Stomach smooth muscle (tissue), 2 donors: Measurements from ENCODE around the gene SIRT7.
A peak's percentile ranks its signal among the peaks of the same experiment; 100 is the strongest.

Experiments used
- H3K27ac ChIP-seq: one replicate; pipeline ENCODE4 v1.7.0; 2013; ENCODE audit warnings: mild to moderate bottlenecking, low read length, inconsistent platforms
- H3K27me3 ChIP-seq, 2 donors: one replicate each; pipeline ENCODE4 v1.7.0; 2013; ENCODE audit warnings: low read length in 2 of 2; ENCODE audit not compliant: insufficient read depth in 2 of 2, control insufficient read depth in 1 of 2
- H3K36me3 ChIP-seq, 2 donors: one replicate each; pipeline ENCODE4 v1.7.0; 2013; ENCODE audit warnings: low read length in 2 of 2; ENCODE audit not compliant: control insufficient read depth in 2 of 2, insufficient read depth in 2 of 2
- H3K4me1 ChIP-seq: one replicate; pipeline ENCODE4 v1.7.0; 2013; ENCODE audit warnings: low read length; ENCODE audit not compliant: control insufficient read depth, insufficient read depth
- H3K4me3 ChIP-seq, 2 donors: one replicate each; pipeline ENCODE4 v1.7.0; 2013; ENCODE audit warnings: low read length in 2 of 2
- H3K9ac ChIP-seq, 2 donors: one replicate each; pipeline ENCODE4 v1.7.0; 2013; ENCODE audit warnings: low read length in 2 of 2, mild to moderate bottlenecking in 1 of 2
- H3K9me3 ChIP-seq, 2 donors: one replicate each; pipeline ENCODE4 v1.7.0; 2013; ENCODE audit warnings: low read length in 2 of 2; ENCODE audit not compliant: control insufficient read depth in 2 of 2
- donor health status: healthy.
- donor health status: Pancreatic carcinoma.

Gene SIRT7

GRCh38 chr17:81870981-81871386 is 47.0 kb downstream of the SIRT7 start, which contains the start of gene ARHGDIA:
ARHGDIA (minus strand) TSS chr17:81871337; CDS start chr17:81869930, 1,407 bp downstream.
- H3K27me3 ChIP-seq, result no peaks in the 10 kb centered on the region
- H3K4me3 ChIP-seq, result peak within 1 kb of the TSS; percentile 91
- peaks cover 55% of the 10 kb centered on the region for H3K4me1 ChIP-seq
- H3K27ac ChIP-seq, result peak within 1 kb of the TSS; percentile 97
- peaks cover 0 to 10% of the 10 kb centered on the region in 2 donors for H3K36me3 ChIP-seq
- H3K9ac ChIP-seq, result peak within 1 kb of the TSS; percentile 93 to 99
- H3K9me3 ChIP-seq, result no peaks in the 10 kb centered on the region

GRCh38 chr17:81870131-81870980 is 47.6 kb downstream of the SIRT7 start:
- H3K9me3 ChIP-seq, result no peaks in the 10 kb centered on the region
- H3K4me1 ChIP-seq, result peaks cover 55% of the 10 kb centered on the region
- H3K27me3 ChIP-seq, result no peaks in the 10 kb centered on the region
- H3K36me3 ChIP-seq, result peaks cover 2 to 10% of the 10 kb centered on the region in 2 donors
- H3K9ac ChIP-seq, result peak overlapping the region; percentile 84 to 93
- peak overlapping the region; percentile 91 for H3K4me3 ChIP-seq
- peak overlapping the region; percentile 81 for H3K27ac ChIP-seq

GRCh38 chr17:81869221-81870130 is 48.5 kb downstream of the SIRT7 start:
- Histone ChIP-seq H3K4me1 (peaks cover 55% of the 10 kb centered on the region), H3K4me3 (peak overlapping the region; percentile 91), H3K9ac (peak overlapping the region in 1 of 2 donors; percentile 93), H3K27ac (peak overlapping the region; percentile 81), H3K9me3 (no peaks in the 10 kb centered on the region), H3K27me3 (no peaks in the 10 kb centered on the region), H3K36me3 (peaks cover 4 to 10% of the 10 kb centered on the region in 2 donors)

GRCh38 chr17:81868674-81869220 is 49.2 kb downstream of the SIRT7 start:
- Histone ChIP-seq H3K9ac (peak overlapping the region in 1 of 2 donors; percentile 22), H3K4me3 (no peak overlapping the region), H3K4me1 (peaks cover 55% of the 10 kb centered on the region), H3K9me3 (no peaks in the 10 kb centered on the region), H3K27ac (peak overlapping the region; percentile 81), H3K36me3 (peaks cover 7 to 12% of the 10 kb centered on the region in 2 donors), H3K27me3 (no peaks in the 10 kb centered on the region)

GRCh38 chr17:81867991-81868673 is 49.8 kb downstream of the SIRT7 start:
- H3K9ac ChIP-seq, result no peak overlapping the region
- H3K27ac ChIP-seq, result peak overlapping the region; percentile 81
- no peak overlapping the region for H3K4me3 ChIP-seq
- no peaks in the 10 kb centered on the region for H3K27me3 ChIP-seq
- peaks cover 10 to 17% of the 10 kb centered on the region in 2 donors for H3K36me3 ChIP-seq
- H3K4me1 ChIP-seq, result peaks cover 57% of the 10 kb centered on the region
- H3K9me3 ChIP-seq, result no peaks in the 10 kb centered on the region

GRCh38 chr17:81867170-81867990 is 50.6 kb downstream of the SIRT7 start:
- H3K9ac ChIP-seq, result no peak overlapping the region
- no peaks in the 10 kb centered on the region for H3K27me3 ChIP-seq
- peaks cover 56% of the 10 kb centered on the region for H3K4me1 ChIP-seq
- H3K27ac ChIP-seq, result peak overlapping the region; percentile 81
- peaks cover 11 to 17% of the 10 kb centered on the region in 2 donors for H3K36me3 ChIP-seq
- H3K9me3 ChIP-seq, result no peaks in the 10 kb centered on the region
- no peak overlapping the region for H3K4me3 ChIP-seq

GRCh38 chr17:81866440-81867169 is 51.4 kb downstream of the SIRT7 start:
- peaks cover 11 to 17% of the 10 kb centered on the region in 2 donors for H3K36me3 ChIP-seq
- H3K27me3 ChIP-seq, result no peaks in the 10 kb centered on the region
- H3K9ac ChIP-seq, result no peak overlapping the region
- H3K4me1 ChIP-seq, result peaks cover 56% of the 10 kb centered on the region
- no peak overlapping the region for H3K4me3 ChIP-seq
- no peaks in the 10 kb centered on the region for H3K9me3 ChIP-seq
- peak overlapping the region; percentile 81 for H3K27ac ChIP-seq

GRCh38 chr17:81865733-81866439 is 52.1 kb downstream of the SIRT7 start:
- Histone ChIP-seq H3K9me3 (no peaks in the 10 kb centered on the region), H3K4me1 (peaks cover 55% of the 10 kb centered on the region), H3K27ac (peak overlapping the region; percentile 81), H3K27me3 (no peaks in the 10 kb centered on the region), H3K4me3 (no peak overlapping the region), H3K36me3 (peaks cover 11 to 17% of the 10 kb centered on the region in 2 donors), H3K9ac (no peak overlapping the region)

- Histone ChIP-seq H3K27ac (no peak overlapping the region), H3K4me1 (peaks cover 52% of the 10 kb centered on the region), H3K4me3 (no peak overlapping the region), H3K27me3 (no peaks in the 10 kb centered on the region), H3K36me3 (peaks cover 11 to 17% of the 10 kb centered on the region in 2 donors), H3K9ac (no peak overlapping the region), H3K9me3 (no peaks in the 10 kb centered on the region)
Measured at GRCh38 chr17:81865358-81865732, 52.6 kb downstream of the SIRT7 start.
